GM12865 (cell line): ENCODE results near the gene RRN3.
"Not testable (repeated sequence)": the region's sequence is repeated elsewhere in the genome, so short reads cannot be mapped to it uniquely, and the experiment has no call there.

Experiments
- DNase-seq: peaks from one replicate; pipeline ENCODE4 v3.0.0; 2010; ENCODE audit warnings: low read depth
- H3K4me3 ChIP-seq: 2 replicates; pipeline ENCODE4 v1.5.1; 2011; ENCODE audit warnings: mild to moderate bottlenecking, low read depth, low read length, control low read depth
- TF ChIP-seq, protein P1 (sequence below): IDR thresholded peaks from 2 replicates; pipeline ENCODE4 v1.5.1; 2011; ENCODE audit warnings: low read length, control low read depth, low read depth, inconsistent platforms; ENCODE audit not compliant: insufficient read depth; ENCODE audit errors: missing control alignments

The RRN3 gene

DNA sequence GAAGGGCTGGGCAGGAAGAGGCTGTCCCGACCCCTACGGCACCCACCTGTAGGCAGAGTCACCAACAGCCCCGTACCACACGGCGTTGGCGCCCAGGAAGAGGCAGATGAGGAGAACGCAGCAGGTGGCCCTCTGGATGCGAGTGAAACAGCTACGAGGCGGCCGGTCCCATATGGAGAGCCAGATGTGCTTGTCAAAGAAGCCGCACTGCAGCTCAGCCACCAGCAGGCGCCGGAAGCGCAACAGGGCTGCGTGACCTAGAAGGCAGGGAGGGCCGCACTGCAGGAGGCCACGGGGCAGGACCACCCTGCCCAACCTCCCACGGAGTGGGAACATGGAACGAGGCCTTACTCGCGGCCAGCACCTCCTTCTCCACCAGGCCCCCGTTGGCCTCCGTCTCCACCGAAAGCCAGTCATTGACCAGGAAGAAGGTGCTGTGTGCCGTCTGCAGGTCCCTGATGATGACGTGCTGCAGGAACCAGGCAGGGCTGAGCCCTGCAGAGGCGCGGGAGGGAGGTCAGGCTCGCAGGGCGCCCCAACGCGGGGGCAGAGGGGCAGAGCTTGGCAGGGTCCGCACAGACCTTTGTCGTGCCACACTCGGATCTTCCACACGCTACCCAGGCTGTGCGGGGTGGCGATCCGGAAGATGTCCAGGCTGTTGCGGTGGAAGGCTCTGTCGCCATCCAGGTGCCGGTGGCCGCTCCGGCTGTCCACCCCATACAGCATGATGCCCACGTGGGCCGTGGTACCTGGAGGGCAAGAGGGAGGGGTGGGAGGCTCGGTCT is 33.8 kb upstream of the RRN3 start:
- H3K4me3 ChIP-seq, DNase-seq: not testable (repeated sequence)

DNA sequence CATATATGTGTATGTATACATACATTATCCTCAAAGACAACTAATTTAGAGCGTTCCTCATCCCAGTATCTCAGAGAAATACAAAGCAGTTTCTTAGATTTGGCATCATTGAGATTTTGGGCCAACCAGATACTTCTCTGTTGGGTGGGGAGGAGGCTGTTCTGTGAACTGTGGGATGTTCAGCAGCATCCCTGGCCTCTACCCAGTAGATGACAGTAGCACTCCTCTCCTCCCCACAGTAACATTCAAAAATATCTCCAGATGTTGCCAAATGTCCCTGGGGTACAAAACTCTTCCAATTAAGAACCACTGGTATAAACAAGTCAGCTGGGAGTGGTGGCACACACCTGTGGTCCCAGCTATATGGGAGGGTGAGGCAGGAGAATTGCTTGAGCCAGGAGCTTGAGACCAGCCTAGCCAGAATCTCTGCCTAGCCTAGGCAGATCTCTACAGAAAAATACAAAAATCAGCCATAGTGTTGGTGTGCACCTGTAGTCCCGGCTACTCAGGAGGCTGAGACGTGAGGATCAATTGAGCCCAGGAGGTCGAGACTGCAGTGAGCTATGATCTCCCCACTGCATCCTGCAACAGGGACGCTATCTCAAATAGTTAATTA is 6.4 kb upstream of the RRN3 start:
- not testable (repeated sequence) for DNase-seq, H3K4me3 ChIP-seq

DNA sequence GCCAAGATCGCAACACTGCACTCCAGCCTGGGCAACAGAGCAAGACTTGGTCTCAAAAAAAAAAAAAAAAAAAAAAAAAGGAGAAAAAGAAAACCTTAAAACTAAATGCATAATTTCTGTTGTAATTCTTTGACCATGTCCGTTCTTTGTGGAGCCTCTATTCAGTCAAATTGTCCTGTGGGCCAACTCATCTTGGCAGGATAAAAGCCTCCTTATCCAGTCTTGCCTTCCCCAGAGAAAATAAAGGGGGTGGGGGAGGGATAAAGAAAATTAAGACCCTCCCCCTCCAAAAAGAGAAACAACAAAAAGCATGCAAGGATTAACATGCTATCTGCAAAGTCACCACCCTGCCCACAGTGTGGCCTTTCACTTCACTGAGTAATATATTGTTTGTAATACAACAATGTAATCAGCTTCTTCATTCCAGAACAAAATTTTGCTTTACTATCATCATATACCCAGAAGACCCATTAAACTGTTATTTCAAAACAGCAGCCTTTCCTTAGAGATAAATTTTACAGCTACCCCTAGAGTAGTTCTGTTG is 5.4 kb upstream of the RRN3 start:
- DNase-seq = not testable (repeated sequence)

DNA sequence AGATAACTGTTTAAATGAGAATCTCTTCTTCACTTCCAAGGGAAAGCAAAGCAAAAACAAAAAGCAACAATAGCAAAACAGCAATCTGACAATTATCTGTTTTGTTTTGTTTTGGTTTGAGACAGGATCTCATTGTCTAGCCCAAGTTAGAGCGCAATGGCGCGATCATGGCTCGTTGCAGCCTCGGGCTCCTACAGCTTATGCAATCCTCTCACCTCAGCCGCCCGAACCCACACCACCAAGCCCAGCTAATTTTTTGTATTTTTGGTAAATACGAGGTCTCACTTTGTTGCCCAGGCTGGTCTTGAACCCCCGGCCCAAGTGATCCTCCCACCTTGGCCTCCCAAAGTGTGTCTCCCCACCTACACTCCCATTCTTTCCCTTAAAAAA is 2.5 kb upstream of the RRN3 start:
- not testable (repeated sequence) for DNase-seq, H3K4me3 ChIP-seq

More for the DNA sequence above, 5.4 kb upstream of the RRN3 start:
- not testable (repeated sequence) for H3K4me3 ChIP-seq

DNA sequence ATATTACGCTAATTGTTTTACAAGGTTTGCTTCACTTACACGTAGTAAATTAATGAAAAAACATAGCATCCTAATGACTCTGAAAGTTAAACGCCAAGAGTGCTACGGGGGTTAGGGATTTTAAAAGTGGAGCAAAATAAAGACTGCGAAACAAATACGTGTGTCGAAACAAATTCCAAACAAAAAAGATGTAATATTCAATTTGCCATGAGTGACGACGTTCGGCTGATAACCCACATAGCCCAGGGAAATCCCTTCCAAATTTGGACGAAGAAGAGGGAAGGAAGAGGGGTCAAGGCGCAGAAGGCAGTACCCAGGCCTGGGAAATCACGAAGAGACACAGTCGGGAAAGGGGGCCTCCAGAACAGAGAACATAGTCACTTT is 509 bp downstream of the RRN3 start:
- DNase-seq = not testable (repeated sequence)
- peak overlapping the region; percentile 77 for H3K4me3 ChIP-seq

DNA sequence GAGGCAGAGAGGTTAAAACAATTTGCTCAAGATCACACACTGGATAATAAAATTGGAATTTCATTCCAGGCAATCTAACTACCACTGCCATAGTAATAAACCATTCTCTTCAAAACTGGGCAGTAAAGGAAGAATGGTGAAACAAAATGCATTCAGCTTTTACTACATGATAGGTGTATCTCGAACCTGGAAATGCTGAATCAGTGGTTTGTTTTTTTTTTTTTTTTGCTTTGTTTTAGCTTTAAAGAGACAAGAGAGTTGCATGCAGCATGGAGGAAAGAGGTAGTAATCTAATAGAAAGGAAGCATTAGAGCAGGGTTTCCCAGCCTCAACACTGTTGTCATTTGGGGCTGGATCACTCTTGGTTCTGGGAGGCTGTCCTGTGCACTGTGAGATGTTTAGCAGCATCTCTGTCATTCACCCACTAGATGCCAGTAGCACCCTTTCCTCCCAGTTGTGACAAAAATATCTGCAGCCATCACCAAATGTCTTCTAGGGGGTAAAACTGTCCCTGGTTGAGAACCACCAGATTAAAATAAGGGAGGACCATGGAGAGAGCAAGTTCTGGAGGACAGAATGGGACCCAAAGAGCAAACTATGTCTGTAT is 3.3 kb downstream of the RRN3 start:
- not testable (repeated sequence) for H3K4me3 ChIP-seq, DNase-seq

DNA sequence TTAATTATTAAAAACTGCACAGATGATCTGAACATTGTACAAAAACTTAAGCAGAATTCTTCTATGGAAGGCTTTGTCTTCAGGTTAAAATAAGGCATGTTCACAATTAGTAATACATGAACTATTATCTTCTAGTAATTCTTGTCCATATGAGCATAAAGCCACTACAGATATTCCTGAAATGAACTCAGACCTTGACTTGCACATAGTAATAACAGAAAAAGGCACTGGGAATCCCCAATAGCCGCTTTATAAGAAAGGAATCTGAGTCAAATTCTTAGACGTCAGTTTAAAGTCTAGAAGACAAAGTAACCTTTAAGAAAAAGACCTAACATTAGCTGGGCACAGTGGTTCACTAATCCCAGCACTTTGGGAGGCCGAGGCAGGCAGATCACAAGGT is 11.3 kb downstream of the RRN3 start:
- H3K4me3 ChIP-seq = not testable (repeated sequence)
- peak; percentile 26 for DNase-seq

DNA sequence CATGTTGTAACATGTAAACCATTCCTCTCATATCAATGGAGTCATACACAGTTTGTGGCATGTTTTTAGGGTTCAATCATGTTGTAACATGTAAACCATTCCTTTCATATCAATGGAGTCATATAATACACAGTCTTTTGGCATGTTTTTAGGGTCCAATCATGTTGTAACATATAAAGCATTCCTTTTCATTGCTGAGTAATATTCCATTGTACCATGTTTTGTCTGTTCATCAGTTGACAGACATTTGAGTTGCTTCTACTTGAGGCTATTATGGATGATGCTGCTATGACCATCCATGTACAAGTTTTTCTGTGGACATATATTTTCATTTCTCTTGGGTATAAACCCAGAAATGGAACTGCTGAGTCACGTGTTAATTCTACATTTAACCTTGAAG is 13.2 kb downstream of the RRN3 start:
- not testable (repeated sequence) for DNase-seq

DNA sequence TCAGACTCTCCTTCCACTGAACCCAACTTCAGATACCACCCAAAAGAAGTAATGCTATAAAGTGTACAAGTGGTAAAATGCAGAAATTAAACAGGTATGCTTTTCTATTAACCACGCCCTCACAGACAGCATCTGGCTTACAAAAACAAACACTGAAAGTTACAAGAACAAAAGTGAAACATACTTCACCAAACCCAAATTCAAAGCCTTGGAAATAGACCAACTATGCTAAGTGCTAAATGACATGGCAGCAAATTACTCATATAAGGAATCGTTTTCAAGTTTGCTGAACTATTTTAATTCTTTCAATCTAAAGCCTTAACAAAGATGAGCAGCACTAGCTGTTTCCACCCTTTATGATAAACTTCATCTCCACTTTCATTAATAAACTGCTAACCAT is 17.9 kb downstream of the RRN3 start:
- H3K4me3 ChIP-seq, DNase-seq: not testable (repeated sequence)

More for the DNA sequence above, 13.2 kb downstream of the RRN3 start:
- not testable (repeated sequence) for H3K4me3 ChIP-seq

DNA sequence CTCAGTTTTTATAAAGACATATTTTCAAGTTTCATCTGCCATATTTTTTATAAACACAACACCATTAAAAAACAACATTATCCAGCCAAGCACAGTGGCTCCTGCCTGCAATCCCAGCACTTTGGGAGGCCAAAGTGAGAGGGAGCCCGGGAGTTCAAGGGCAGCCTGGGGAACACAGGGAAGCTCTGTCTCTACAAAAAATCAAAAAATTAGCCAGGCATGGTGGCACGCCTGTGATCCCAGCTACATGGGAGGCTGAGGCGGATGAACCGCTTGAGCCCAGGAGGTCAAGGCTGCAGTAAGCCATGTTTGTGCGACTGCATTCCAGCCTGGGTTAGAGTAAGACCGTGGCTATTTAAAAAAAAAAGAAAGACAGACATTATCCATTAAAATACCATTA is 21.0 kb downstream of the RRN3 start:
- TF ChIP-seq, protein P1, sequence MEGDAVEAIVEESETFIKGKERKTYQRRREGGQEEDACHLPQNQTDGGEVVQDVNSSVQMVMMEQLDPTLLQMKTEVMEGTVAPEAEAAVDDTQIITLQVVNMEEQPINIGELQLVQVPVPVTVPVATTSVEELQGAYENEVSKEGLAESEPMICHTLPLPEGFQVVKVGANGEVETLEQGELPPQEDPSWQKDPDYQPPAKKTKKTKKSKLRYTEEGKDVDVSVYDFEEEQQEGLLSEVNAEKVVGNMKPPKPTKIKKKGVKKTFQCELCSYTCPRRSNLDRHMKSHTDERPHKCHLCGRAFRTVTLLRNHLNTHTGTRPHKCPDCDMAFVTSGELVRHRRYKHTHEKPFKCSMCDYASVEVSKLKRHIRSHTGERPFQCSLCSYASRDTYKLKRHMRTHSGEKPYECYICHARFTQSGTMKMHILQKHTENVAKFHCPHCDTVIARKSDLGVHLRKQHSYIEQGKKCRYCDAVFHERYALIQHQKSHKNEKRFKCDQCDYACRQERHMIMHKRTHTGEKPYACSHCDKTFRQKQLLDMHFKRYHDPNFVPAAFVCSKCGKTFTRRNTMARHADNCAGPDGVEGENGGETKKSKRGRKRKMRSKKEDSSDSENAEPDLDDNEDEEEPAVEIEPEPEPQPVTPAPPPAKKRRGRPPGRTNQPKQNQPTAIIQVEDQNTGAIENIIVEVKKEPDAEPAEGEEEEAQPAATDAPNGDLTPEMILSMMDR = no peak
- no peak overlapping the region for H3K4me3 ChIP-seq
- no peak for DNase-seq

DNA sequence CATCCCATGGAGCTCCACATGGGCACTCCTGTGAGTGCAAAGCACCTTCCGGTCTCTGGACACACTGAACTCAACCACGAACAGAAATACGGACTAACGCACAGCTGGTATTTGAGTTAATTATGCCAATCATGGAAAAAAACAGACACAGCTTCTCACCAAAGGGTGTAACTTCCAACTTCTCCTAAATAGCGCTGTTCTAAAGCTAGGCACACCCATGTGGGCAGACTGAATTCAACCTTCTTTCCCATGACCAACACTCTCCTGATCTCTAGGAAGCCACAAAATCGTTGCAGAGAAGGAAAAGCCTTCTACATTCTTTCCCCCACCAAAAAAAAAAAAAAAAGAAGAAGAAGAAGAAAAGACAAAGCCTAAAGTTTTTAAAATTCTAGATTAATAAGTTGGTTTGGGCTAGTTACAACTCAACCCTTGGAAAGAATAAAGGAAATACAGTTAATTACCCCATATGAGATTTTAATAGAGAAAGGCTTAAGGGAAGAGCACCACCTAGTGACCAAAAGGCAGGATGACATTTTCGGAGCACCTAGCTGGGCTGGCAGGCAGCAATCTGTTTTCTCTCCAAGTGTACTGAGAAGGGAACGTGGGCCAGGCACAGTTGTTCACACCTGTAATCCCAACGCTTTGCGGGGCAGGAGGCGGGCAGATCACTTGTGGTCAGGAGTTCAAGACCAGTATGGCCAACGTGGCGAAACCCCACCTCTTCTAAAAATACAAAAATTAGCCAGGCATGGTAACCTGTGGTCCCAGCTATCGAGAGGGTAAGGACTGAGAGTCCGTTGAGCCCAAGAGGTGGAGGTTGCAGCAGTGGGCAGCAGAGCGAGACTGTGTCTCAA is 21.9 kb downstream of the RRN3 start:
- TF ChIP-seq, protein P1 = peak; percentile 3
- not testable (repeated sequence) for H3K4me3 ChIP-seq
- DNase-seq = peak; percentile 35

DNA sequence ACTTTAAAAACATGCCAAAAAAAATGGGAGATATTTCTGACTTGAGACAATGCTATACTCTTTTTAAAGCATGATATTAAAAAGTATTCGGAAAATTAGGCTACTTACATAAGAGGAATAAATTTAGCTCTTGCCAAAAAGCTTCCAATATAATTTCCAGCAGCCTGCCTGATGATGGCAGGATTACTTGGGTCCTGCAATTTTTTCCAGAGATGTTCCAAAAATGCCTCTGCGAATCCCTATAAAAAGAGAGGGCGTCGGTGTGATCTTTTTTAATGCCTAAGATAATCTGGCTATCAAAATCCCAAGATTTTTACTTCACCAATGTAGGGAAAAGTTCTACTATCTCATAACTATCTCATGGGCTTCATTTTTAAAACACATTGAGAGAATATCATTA is 23.1 kb downstream of the RRN3 start:
- DNase-seq, H3K4me3 ChIP-seq: not testable (repeated sequence)

DNA sequence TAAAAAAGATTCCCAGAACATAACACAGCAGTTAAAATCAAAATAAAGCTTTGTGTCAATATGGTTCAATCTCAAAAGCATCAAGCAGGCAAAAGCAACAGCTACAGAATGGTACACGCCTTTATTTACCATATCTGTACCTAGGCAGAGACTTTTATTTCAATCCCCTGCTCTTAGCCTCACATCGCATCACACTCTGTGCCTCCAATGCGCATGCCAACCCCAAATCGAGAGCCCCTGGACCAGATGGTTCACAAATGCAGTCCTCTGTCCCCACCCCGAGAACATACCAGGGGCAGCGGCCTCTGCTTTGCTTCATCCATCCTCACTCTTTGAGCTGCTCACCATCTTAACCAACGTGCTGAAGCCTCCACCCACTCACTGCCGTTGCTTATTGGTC is 27.4 kb downstream of the RRN3 start:
- not testable (repeated sequence) for H3K4me3 ChIP-seq, DNase-seq

DNA sequence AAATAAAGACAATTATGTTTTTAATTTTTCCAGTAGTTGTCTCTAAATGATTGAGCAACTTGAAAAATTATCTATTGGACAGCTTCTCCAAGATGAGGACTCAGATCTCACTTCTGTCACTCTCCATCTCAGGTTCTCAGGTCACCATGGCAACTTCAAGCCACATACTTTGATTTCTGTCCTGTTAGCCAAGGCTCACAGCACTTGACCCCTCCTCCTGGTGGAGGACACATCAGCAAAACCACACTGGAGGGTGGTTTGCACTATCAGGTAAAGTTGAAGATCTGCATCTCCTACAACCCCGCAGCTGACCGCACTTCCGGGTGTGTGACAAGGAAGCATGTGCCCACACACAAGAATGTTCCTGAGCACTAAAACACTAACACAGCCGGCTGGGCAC is 28.1 kb downstream of the RRN3 start:
- DNase-seq = not testable (repeated sequence)

DNA sequence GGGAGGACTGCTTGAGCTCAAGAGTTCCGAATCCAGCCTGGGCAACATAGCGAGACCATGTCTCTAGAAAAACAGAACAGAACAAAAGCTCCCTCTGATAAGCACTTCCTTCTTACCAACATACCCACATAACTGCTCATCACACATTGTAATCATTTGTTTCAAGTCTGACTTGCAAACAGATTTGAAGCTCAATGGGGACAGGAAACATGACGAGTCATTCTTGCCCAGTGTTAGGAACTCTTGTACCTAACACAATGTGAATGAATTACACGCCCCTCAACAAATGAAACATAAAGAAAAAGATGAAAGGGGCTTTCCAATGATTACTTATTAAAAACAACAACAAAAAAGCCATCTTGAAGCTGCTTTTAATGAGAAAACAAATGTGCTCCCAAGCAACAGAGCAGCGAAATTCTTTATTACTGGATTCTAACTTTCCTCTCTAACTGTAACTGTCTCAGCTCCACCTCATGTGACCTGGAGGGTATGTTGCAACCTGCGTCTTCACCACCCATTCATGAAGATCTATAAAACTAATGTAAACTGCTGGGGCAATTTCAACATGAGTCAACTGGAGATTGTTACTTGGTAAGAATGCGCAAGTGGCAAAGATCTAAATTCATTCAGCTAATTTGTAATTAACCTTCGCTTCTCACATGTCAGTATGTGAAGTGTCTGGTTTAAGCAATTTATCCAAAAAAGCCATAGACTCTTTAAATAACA is 31.8 kb downstream of the RRN3 start:
- DNase-seq, H3K4me3 ChIP-seq: not testable (repeated sequence)

More for the DNA sequence above, 28.1 kb downstream of the RRN3 start:
- H3K4me3 ChIP-seq = not testable (repeated sequence)
